Measurements from ENCODE around the gene NCK1.

GRCh38 chr3:136901391-136901790 lies 39.4 kb downstream of the NCK1 start:
- no peak for TF ChIP-seq BHLHE40 (IDR thresholded peaks at IDR 0.05; ENCODE audit: borderline replicate concordance)
- no peak for TF ChIP-seq FOXA1 (IDR thresholded peaks at IDR 0.05)
- no peak for TF ChIP-seq FOXM1 (IDR thresholded peaks at IDR 0.05; ENCODE audit: borderline replicate concordance)

Data from HEK293T (cell line).